Activated CD4-positive, alpha-beta memory T cell treated with anti-CD3 and anti-CD28 coated beads, Interleukin-2, amount 10 ng/mL, durations not matched to agents 7 days and 5 days (primary cell): ENCODE data around the gene FKBP9. TPM values are rescaled to one million over a fixed set of nuclear protein-coding genes. Genes with fewer than 3 reads are reported as not detected.
"Not testable (repeated sequence)": the region's sequence is repeated elsewhere in the genome, so short reads cannot be mapped to it uniquely, and the experiment has no call there.

ENCODE experiments used
- CTCF ChIA-PET: fragments of 350-600 bp; sonication (Branson Sonifier 250); formaldehyde crosslinking; loops from one replicate; lab custom pipeline; 2021; ENCODE audit warnings: antibody characterized with exemption, inconsistent platforms; lab: Charles Lee
- POLR2A ChIA-PET: fragments of 350-600 bp; sonication (Branson Sonifier 250); formaldehyde crosslinking; loops from one replicate; lab custom pipeline; 2021; ENCODE audit warnings: antibody characterized with exemption; lab: Charles Lee
- DNase-seq: peaks from one replicate; pipeline ENCODE4 v3.0.0-alpha.2; 2020
- H3K27ac Mint-ChIP-seq: one replicate; pipeline ENCODE4 v1.8.0; 2021; ENCODE audit warnings: mild to moderate bottlenecking, mixed read lengths
- H3K27me3 Mint-ChIP-seq: one replicate; pipeline ENCODE4 v1.8.0; 2021; ENCODE audit warnings: mixed read lengths
- H3K36me3 Mint-ChIP-seq: one replicate; pipeline ENCODE4 v1.8.0; 2021; ENCODE audit warnings: low read depth, mixed read lengths
- H3K4me1 Mint-ChIP-seq: one replicate; pipeline ENCODE4 v1.8.0; 2021; ENCODE audit warnings: mixed read lengths
- H3K4me3 Mint-ChIP-seq: one replicate; pipeline ENCODE4 v1.8.0; 2021; ENCODE audit warnings: mild to moderate bottlenecking, mixed read lengths
- H3K9me3 Mint-ChIP-seq: one replicate; pipeline ENCODE4 v1.8.0; 2021; ENCODE audit warnings: mixed read lengths
- total RNA-seq, 2 experiments: library from RNA; stranded (reverse); gene quantifications; one replicate each; pipeline ENCODE4 v1.2.3, GENCODE V29; 2021

The FKBP9 gene
- total RNA-seq, 2 experiments from 2014 or later: 0.98 to 1.2 TPM

GRCh38 chr7:32964461-32965159 lies 7.4 kb downstream of the FKBP9 start:
- H3K9me3 Mint-ChIP-seq, H3K4me1 Mint-ChIP-seq, H3K27ac Mint-ChIP-seq, DNase-seq, H3K4me3 Mint-ChIP-seq, POLR2A ChIA-PET, H3K36me3 Mint-ChIP-seq: not testable (repeated sequence)
- H3K27me3 Mint-ChIP-seq: peaks cover 13% of the 10 kb centered on the region
- CTCF ChIA-PET: interaction anchor here (1.8 to 2.3 kb wide), 2 partner anchors 21 to 144 kb away, joined by 3 to 12 read pairs; no protein-coding TSS in a partner anchor

GRCh38 chr7:32966489-32967267 lies 9.4 kb downstream of the FKBP9 start:
- H3K27me3 Mint-ChIP-seq, H3K4me3 Mint-ChIP-seq, H3K27ac Mint-ChIP-seq, H3K4me1 Mint-ChIP-seq, CTCF ChIA-PET, POLR2A ChIA-PET, H3K9me3 Mint-ChIP-seq, H3K36me3 Mint-ChIP-seq, DNase-seq: not testable (repeated sequence)

- CTCF ChIA-PET, H3K36me3 Mint-ChIP-seq, H3K9me3 Mint-ChIP-seq, POLR2A ChIA-PET, DNase-seq, H3K27ac Mint-ChIP-seq, H3K4me3 Mint-ChIP-seq, H3K27me3 Mint-ChIP-seq, H3K4me1 Mint-ChIP-seq: not testable (repeated sequence)
Observed at GRCh38 chr7:32967268-32967582, 10.0 kb downstream of the FKBP9 start.

- H3K4me1 Mint-ChIP-seq, H3K4me3 Mint-ChIP-seq, DNase-seq, H3K9me3 Mint-ChIP-seq, H3K27me3 Mint-ChIP-seq, CTCF ChIA-PET, POLR2A ChIA-PET, H3K36me3 Mint-ChIP-seq, H3K27ac Mint-ChIP-seq: not testable (repeated sequence)
Observed at GRCh38 chr7:32971967-32972366, 14.7 kb downstream of the FKBP9 start.

- DNase-seq, H3K4me3 Mint-ChIP-seq, H3K4me1 Mint-ChIP-seq, H3K27ac Mint-ChIP-seq, POLR2A ChIA-PET, CTCF ChIA-PET, H3K27me3 Mint-ChIP-seq, H3K9me3 Mint-ChIP-seq, H3K36me3 Mint-ChIP-seq: not testable (repeated sequence)
Observed at GRCh38 chr7:32977159-32977558, 19.9 kb downstream of the FKBP9 start.

GRCh38 chr7:32979246-32979645 lies 22.0 kb downstream of the FKBP9 start:
- CTCF ChIA-PET, H3K4me3 Mint-ChIP-seq, H3K27me3 Mint-ChIP-seq, H3K36me3 Mint-ChIP-seq, DNase-seq, H3K9me3 Mint-ChIP-seq, H3K27ac Mint-ChIP-seq, POLR2A ChIA-PET, H3K4me1 Mint-ChIP-seq: not testable (repeated sequence)

- DNase-seq, H3K4me1 Mint-ChIP-seq, CTCF ChIA-PET, POLR2A ChIA-PET, H3K27ac Mint-ChIP-seq, H3K36me3 Mint-ChIP-seq, H3K4me3 Mint-ChIP-seq, H3K9me3 Mint-ChIP-seq, H3K27me3 Mint-ChIP-seq: not testable (repeated sequence)
Observed at GRCh38 chr7:32979902-32980301, 22.7 kb downstream of the FKBP9 start.

- DNase-seq, H3K36me3 Mint-ChIP-seq, H3K4me3 Mint-ChIP-seq, POLR2A ChIA-PET, CTCF ChIA-PET, H3K9me3 Mint-ChIP-seq, H3K27me3 Mint-ChIP-seq: not testable (repeated sequence)
- Mint-ChIP-seq H3K4me1 (peaks cover 26% of the 10 kb centered on the region), H3K27ac (peak overlapping the region; percentile 37)
Observed at GRCh38 chr7:32988148-32988547, 30.9 kb downstream of the FKBP9 start.

- H3K27ac Mint-ChIP-seq, H3K4me3 Mint-ChIP-seq, DNase-seq, H3K9me3 Mint-ChIP-seq, H3K27me3 Mint-ChIP-seq, H3K36me3 Mint-ChIP-seq, POLR2A ChIA-PET, CTCF ChIA-PET: not testable (repeated sequence)
- H3K4me1 Mint-ChIP-seq: peaks cover 29% of the 10 kb centered on the region
Observed at GRCh38 chr7:32991068-32991585, 33.9 kb downstream of the FKBP9 start.

GRCh38 chr7:32991975-32992700 lies 34.9 kb downstream of the FKBP9 start:
- H3K4me3 Mint-ChIP-seq, H3K36me3 Mint-ChIP-seq, CTCF ChIA-PET, H3K27ac Mint-ChIP-seq, H3K27me3 Mint-ChIP-seq, H3K9me3 Mint-ChIP-seq, DNase-seq: not testable (repeated sequence)
- peaks cover 29% of the 10 kb centered on the region for H3K4me1 Mint-ChIP-seq
- POLR2A ChIA-PET: interaction anchor here (0.6 kb wide), 1 partner anchor 20 kb away, joined by 3 read pairs; no protein-coding TSS in a partner anchor

- H3K9me3 Mint-ChIP-seq, DNase-seq, H3K27ac Mint-ChIP-seq, H3K4me3 Mint-ChIP-seq, H3K36me3 Mint-ChIP-seq, CTCF ChIA-PET, H3K27me3 Mint-ChIP-seq: not testable (repeated sequence)
- POLR2A ChIA-PET: interaction anchor here (0.6 kb wide), 1 partner anchor 19 kb away, joined by 3 read pairs; no protein-coding TSS in a partner anchor
- H3K4me1 Mint-ChIP-seq: peaks cover 29% of the 10 kb centered on the region
Observed at GRCh38 chr7:32992750-32993149, 35.5 kb downstream of the FKBP9 start.

- POLR2A ChIA-PET, CTCF ChIA-PET, H3K36me3 Mint-ChIP-seq, H3K27ac Mint-ChIP-seq, DNase-seq, H3K9me3 Mint-ChIP-seq, H3K27me3 Mint-ChIP-seq, H3K4me3 Mint-ChIP-seq: not testable (repeated sequence)
- H3K4me1 Mint-ChIP-seq: peaks cover 14% of the 10 kb centered on the region
Observed at GRCh38 chr7:32997956-32998355, 40.7 kb downstream of the FKBP9 start.
